Esophagus squamous epithelium (tissue), 5 donors: ENCODE results near the gene LMBR1L. TPM values are rescaled to one million over a fixed set of nuclear protein-coding genes. Genes with fewer than 3 reads are reported as not detected.

Source experiments
- DNase-seq: peaks from one replicate; lab custom pipeline; 2025; lab: John Stamatoyannopoulos, UW
- H3K27ac ChIP-seq, 4 donors: fragments of 200-600 bp; sonication (generic); one replicate each; pipeline ENCODE4 v1.5.1; 2016 to 2019; ENCODE audit warnings: mild to moderate bottlenecking in 1 of 4
- H3K27me3 ChIP-seq, 4 donors: fragments of 200-600 bp; sonication (generic); 1 replicate in 3 of 4; 2 replicates in 1 of 4; pipeline versions ENCODE4 v1.5.1 to v1.6.0; 2017 to 2021; ENCODE audit warnings: antibody characterized with exemption in 1 of 4
- H3K36me3 ChIP-seq, 3 donors: fragments of 200-600 bp; sonication (generic); one replicate each; pipeline ENCODE4 v1.5.1; 2016 to 2019
- H3K4me1 ChIP-seq, 3 donors: fragments of 200-600 bp; sonication (generic); one replicate each; pipeline ENCODE4 v1.5.1; 2017 to 2019
- H3K4me3 ChIP-seq, 4 donors: fragments of 200-600 bp; sonication (generic); 1 replicate in 3 of 4; 2 replicates in 1 of 4; pipeline ENCODE4 v1.5.1; 2016 to 2019; ENCODE audit warnings: mild to moderate bottlenecking in 2 of 4, moderate library complexity in 1 of 4
- H3K9me3 ChIP-seq, 3 donors: fragments of 200-600 bp; sonication (generic); one replicate each; pipeline ENCODE4 v1.5.1; 2016 to 2019
- POLR2A ChIP-seq, 4 donors: fragments of 450-650 bp; IDR thresholded peaks; one replicate each; pipeline ENCODE4 v1.6.1; 2017; ENCODE audit warnings: antibody characterized with exemption in 4 of 4, mild to moderate bottlenecking in 4 of 4, moderate library complexity in 3 of 4
- WGBS, 2 donors: methylation state at CpG; one replicate each; pipeline ENCODE4 v1.1.5; 2018; 5-methylcytosine and 5-hydroxymethylcytosine counted together
- intact Hi-C: fragments of 100-400 bp; cut with DNase I; formaldehyde crosslinking; loops from one replicate; pipeline ENCODE4 v1.15.0; 2022
- total RNA-seq, 4 donors: library from RNA; depleted of rRNA; stranded (reverse); fragments of >200 nt; gene quantifications; one replicate each; pipeline ENCODE4 v1.1.0, GENCODE V29; 2016
- TF ChIP-seq, protein P1 (sequence below), 6 experiments: fragments of 450-650 bp in 4 of 6; fragments of 200-600 bp in 2 of 6; sonication (generic) in 2 of 6; IDR thresholded peaks; one replicate each; pipeline ENCODE4 v1.5.1; 2016 to 2019; ENCODE audit warnings: antibody characterized with exemption in 6 of 6, mild to moderate bottlenecking in 4 of 6, moderate library complexity in 4 of 6
- donor health status: DM: yes; HTN: yes; CAD: no.

The LMBR1L gene
- total RNA-seq, 4 donors from 2014 or later: 13.7 to 41.8 (median 27.8) TPM

- peaks cover 21 to 69% (median 37%) of the 10 kb centered on the region in 4 donors for H3K27me3 ChIP-seq
- intact Hi-C loops: loop anchor here (10.0 kb wide), 1 partner anchor 144 kb away; no protein-coding TSS in a partner anchor
- H3K36me3 ChIP-seq: peaks cover 0 to 5% (median 0%) of the 10 kb centered on the region in 3 donors
- H3K9me3 ChIP-seq: no peaks in the 10 kb centered on the region
- H3K4me3 ChIP-seq: peak overlapping the region in 3 of 4 donors; percentile 18 to 64 (median 30)
- peak overlapping the region in 2 of 4 donors; percentile 34 to 50 for H3K27ac ChIP-seq
- H3K4me1 ChIP-seq: peaks cover 42 to 75% (median 63%) of the 10 kb centered on the region in 3 donors
- WGBS, 2 donors: 27 to 30% methylated on average over 7 to 21 of the region's 41 CpGs
- TF ChIP-seq POLR2A (IDR thresholded peaks at IDR 0.05): no peak
- TF ChIP-seq, protein P1, sequence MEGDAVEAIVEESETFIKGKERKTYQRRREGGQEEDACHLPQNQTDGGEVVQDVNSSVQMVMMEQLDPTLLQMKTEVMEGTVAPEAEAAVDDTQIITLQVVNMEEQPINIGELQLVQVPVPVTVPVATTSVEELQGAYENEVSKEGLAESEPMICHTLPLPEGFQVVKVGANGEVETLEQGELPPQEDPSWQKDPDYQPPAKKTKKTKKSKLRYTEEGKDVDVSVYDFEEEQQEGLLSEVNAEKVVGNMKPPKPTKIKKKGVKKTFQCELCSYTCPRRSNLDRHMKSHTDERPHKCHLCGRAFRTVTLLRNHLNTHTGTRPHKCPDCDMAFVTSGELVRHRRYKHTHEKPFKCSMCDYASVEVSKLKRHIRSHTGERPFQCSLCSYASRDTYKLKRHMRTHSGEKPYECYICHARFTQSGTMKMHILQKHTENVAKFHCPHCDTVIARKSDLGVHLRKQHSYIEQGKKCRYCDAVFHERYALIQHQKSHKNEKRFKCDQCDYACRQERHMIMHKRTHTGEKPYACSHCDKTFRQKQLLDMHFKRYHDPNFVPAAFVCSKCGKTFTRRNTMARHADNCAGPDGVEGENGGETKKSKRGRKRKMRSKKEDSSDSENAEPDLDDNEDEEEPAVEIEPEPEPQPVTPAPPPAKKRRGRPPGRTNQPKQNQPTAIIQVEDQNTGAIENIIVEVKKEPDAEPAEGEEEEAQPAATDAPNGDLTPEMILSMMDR (IDR thresholded peaks at IDR 0.05): no peak
- no peak for DNase-seq
Observed at GRCh38 chr12:49091056-49091835, 19.4 kb downstream of the LMBR1L start.

GRCh38 chr12:49089821-49090773, 20.6 kb downstream of the LMBR1L start:
- no peaks in the 10 kb centered on the region for H3K9me3 ChIP-seq
- DNase-seq: no peak
- intact Hi-C loops: loop anchor here (10.0 kb wide), 1 partner anchor 145 kb away; no protein-coding TSS in a partner anchor
- no peaks in the 10 kb centered on the region for H3K36me3 ChIP-seq
- peak overlapping the region; percentile 17 to 64 (median 34) for H3K4me3 ChIP-seq
- peaks cover 21 to 69% (median 37%) of the 10 kb centered on the region in 4 donors for H3K27me3 ChIP-seq
- 15 to 25% methylated on average over 8 to 10 of the region's 88 CpGs for WGBS, 2 donors
- no peak for TF ChIP-seq POLR2A (IDR thresholded peaks at IDR 0.05)
- TF ChIP-seq, protein P1 (IDR thresholded peaks at IDR 0.05): peak in 1 of 6 experiments; percentile 5
- H3K4me1 ChIP-seq: peaks cover 42 to 75% (median 63%) of the 10 kb centered on the region in 3 donors
- H3K27ac ChIP-seq: peak overlapping the region in 2 of 4 donors; percentile 31 to 50

GRCh38 chr12:49088932-49089330, 21.7 kb downstream of the LMBR1L start:
- no peak overlapping the region for H3K27ac ChIP-seq
- peaks cover 17 to 57% (median 33%) of the 10 kb centered on the region in 4 donors for H3K27me3 ChIP-seq
- no peaks in the 10 kb centered on the region for H3K36me3 ChIP-seq
- H3K4me1 ChIP-seq: peaks cover 31 to 63% (median 53%) of the 10 kb centered on the region in 3 donors
- no peak overlapping the region for H3K4me3 ChIP-seq
- WGBS, 2 donors: 28 to 80% methylated on average over 2 to 4 of the region's 6 CpGs
- DNase-seq: no peak
- intact Hi-C loops: no loop called here
- no peaks in the 10 kb centered on the region for H3K9me3 ChIP-seq
- TF ChIP-seq POLR2A (IDR thresholded peaks at IDR 0.05): no peak
- TF ChIP-seq, protein P1 (IDR thresholded peaks at IDR 0.05): no peak

- H3K27ac ChIP-seq: peak overlapping the region in 2 of 4 donors; percentile 2 to 22
- TF ChIP-seq, protein P1 (IDR thresholded peaks at IDR 0.05): peak; percentile 82 to 87 (median 84)
- TF ChIP-seq POLR2A (IDR thresholded peaks at IDR 0.05): no peak
- 5 to 6% methylated on average over 10 to 15 of the region's 18 CpGs for WGBS, 2 donors
- no peak for DNase-seq
- intact Hi-C loops: no loop called here
- H3K9me3 ChIP-seq: no peaks in the 10 kb centered on the region
- H3K36me3 ChIP-seq: no peaks in the 10 kb centered on the region
- H3K27me3 ChIP-seq: peaks cover 15 to 51% (median 28%) of the 10 kb centered on the region in 4 donors
- peaks cover 27 to 57% (median 48%) of the 10 kb centered on the region in 3 donors for H3K4me1 ChIP-seq
- H3K4me3 ChIP-seq: peak overlapping the region in 2 of 4 donors; percentile 11 to 49
Observed at GRCh38 chr12:49088150-49088931, 22.3 kb downstream of the LMBR1L start.
